Measurements from ENCODE around the gene ATP10D. TPM values are rescaled to one million over a fixed set of nuclear protein-coding genes. Genes with fewer than 3 reads are reported as not detected.

The ATP10D gene
- total RNA-seq, 2 experiments from 2014 or later, result 11.7 to 20.2 TPM

GRCh38 chr4:47488706-47489105 lies 3.6 kb downstream of the ATP10D start:
- H3K9me2 ChIP-seq (ENCODE audit: insufficient read depth, low read length), result no peaks in the 10 kb centered on the region
- H4K20me1 ChIP-seq (ENCODE audit: insufficient read depth, low read length), result no peaks in the 10 kb centered on the region
- H3K4me3 ChIP-seq (ENCODE audit: low read depth, low read length, poor library complexity, severe bottlenecking), result no peak overlapping the region
- H3K4me2 ChIP-seq (ENCODE audit: low read length), result no peak overlapping the region
- no peak for TF ChIP-seq CTCF (conservative IDR thresholded peaks at IDR 0.05; ENCODE audit: low read length)
- TF ChIP-seq EZH2phosphoT487 (IDR thresholded peaks at IDR 0.05; ENCODE audit: borderline replicate concordance, low read depth, low read length), result no peak
- no TSS peak for BruUV-seq (replicated peaks)
- no peaks in the 10 kb centered on the region; the same call in 1 of the 2 replicates for H3K36me3 ChIP-seq (ENCODE audit: insufficient read depth, low read length)
- CTCF ChIA-PET (ENCODE audit: unreplicated experiment), result no interaction called here
- intact Hi-C loops (cut with micrococcal nuclease; ENCODE audit: unreplicated experiment), result loop anchor here (10.0 kb wide), 2 partner anchors 546 to 856 kb away; partner anchors contain the start of gene SLAIN2
- H3K9me3 ChIP-seq (ENCODE audit: low read length), result peaks cover 7% of the 10 kb centered on the region; the same call in 1 of the 2 replicates
- no peak for DNase-seq (ENCODE audit: low spot score)
- POLR2A ChIA-PET, result interaction anchor here (0.6 to 1.5 kb wide), 4 partner anchors 8 to 219 kb away, joined by 3 to 9 read pairs (median 4); no protein-coding TSS in a partner anchor
- H3K27ac ChIP-seq (ENCODE audit: low read depth, low read length, poor library complexity, severe bottlenecking), result no peak overlapping the region
- H3K4me1 ChIP-seq (ENCODE audit: insufficient read depth, low read length, poor library complexity, severe bottlenecking), result peaks cover 28% of the 10 kb centered on the region
- no peak overlapping the region for H2AFZ ChIP-seq (ENCODE audit: low read length)
- peaks cover 6% of the 10 kb centered on the region; the same call in 1 of the 2 replicates for H3K79me2 ChIP-seq (ENCODE audit: insufficient read depth, low read depth, low read length)

GRCh38 chr4:47490550-47490949 lies 5.5 kb downstream of the ATP10D start:
- CTCF ChIA-PET (ENCODE audit: unreplicated experiment), result no interaction called here

More at GRCh38 chr4:47490550-47490949, 5.5 kb downstream of the ATP10D start:
- Histone ChIP-seq H3K9me2 (ENCODE audit: insufficient read depth, low read length) (no peaks in the 10 kb centered on the region), H3K4me3 (ENCODE audit: low read depth, low read length, poor library complexity, severe bottlenecking) (no peak overlapping the region), H2AFZ (ENCODE audit: low read length) (no peak overlapping the region), H3K27ac (ENCODE audit: low read depth, low read length, poor library complexity, severe bottlenecking) (no peak overlapping the region), H3K4me1 (ENCODE audit: insufficient read depth, low read length, poor library complexity, severe bottlenecking) (peaks cover 17% of the 10 kb centered on the region), H4K20me1 (ENCODE audit: insufficient read depth, low read length) (no peaks in the 10 kb centered on the region), H3K9me3 (ENCODE audit: low read length) (peaks cover 7% of the 10 kb centered on the region; the same call in 1 of the 2 replicates), H3K4me2 (ENCODE audit: low read length) (no peak overlapping the region), H3K79me2 (ENCODE audit: insufficient read depth, low read depth, low read length) (peaks cover 6% of the 10 kb centered on the region; the same call in 1 of the 2 replicates), H3K36me3 (ENCODE audit: insufficient read depth, low read length) (no peaks in the 10 kb centered on the region; the same call in 1 of the 2 replicates)
- peak; percentile 56 for DNase-seq (ENCODE audit: low spot score)
- BruUV-seq (replicated peaks), result no TSS peak
- intact Hi-C loops (cut with micrococcal nuclease; ENCODE audit: unreplicated experiment), result no loop called here
- POLR2A ChIA-PET, result interaction anchor here (1.1 kb wide), 1 partner anchor 20 kb away, joined by 5 read pairs; no protein-coding TSS in a partner anchor
- no peak for TF ChIP-seq EZH2phosphoT487 (IDR thresholded peaks at IDR 0.05; ENCODE audit: borderline replicate concordance, low read depth, low read length)
- peak; percentile 74 for TF ChIP-seq CTCF (conservative IDR thresholded peaks at IDR 0.05; ENCODE audit: low read length)
